ENCODE measurements around the gene PIP5K1C.

The PIP5K1C gene

DNA sequence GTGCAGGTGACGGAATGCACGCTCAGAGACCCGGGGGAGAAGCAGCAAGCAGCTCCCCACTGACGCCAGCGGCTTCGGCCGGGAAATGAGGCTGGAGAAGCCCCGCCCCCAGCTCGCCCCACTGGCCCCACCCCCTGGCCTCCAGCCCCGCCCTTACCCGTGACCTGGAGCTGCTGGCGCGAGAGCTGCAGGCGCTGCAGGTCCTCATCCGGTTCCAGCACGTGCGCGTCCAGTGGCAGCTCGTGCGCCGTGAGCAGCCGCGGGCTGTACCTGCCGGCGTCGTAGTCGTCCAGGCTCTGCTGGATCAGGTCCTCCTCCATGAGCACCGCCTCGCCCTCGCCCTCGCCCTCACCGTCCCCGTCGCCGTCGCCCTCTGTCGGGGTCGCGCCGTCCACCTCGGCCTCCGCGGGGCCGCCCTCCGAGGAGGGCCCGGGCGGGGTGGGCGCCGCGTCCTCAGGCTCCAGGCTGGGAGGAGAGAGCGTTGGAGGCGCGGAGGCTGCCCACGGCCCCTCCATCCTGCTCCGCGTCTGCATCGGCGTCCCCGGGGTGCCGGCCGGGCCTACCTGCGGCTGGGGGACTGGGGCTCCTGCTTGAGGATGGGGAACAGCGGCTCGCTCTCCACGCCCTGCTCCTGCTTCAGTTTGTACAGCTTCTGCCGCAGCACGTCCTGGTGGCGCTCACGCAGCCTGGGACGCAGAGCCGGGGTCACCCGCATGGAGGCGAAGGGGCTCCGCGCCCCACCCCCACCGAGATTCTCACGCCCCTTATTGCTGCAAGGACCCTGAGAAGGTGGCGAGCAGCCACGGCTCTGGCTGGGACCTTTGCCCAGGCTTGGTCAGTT lies 87.1 kb downstream of the PIP5K1C start:
- DNase-seq (ENCODE audit: insufficient read length, low spot score) (no peak), FAIRE-seq (no peak)

DNA sequence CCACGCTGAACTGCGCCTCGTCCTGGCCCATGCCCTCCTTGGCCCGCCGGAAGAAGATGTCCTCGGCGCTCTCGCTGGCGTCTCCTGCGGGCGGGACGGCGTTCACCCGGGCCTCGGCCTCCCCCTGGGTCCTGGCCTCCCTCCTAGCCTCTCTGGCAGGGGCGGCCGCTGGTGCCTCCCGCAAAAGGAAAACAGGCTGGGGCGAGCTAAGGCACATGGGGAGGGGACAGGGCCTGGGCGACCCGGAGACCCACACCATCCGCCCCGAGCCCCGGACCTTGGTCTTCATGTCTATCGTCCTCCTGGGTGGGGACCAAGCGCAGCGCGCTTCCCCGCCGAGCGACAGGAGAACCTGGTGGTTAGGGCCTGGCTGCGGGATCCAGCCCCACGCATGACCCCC lies 87.9 kb downstream of the PIP5K1C start:
- DNase-seq (ENCODE audit: insufficient read length, low spot score) (no peak), FAIRE-seq (no peak)

DNA sequence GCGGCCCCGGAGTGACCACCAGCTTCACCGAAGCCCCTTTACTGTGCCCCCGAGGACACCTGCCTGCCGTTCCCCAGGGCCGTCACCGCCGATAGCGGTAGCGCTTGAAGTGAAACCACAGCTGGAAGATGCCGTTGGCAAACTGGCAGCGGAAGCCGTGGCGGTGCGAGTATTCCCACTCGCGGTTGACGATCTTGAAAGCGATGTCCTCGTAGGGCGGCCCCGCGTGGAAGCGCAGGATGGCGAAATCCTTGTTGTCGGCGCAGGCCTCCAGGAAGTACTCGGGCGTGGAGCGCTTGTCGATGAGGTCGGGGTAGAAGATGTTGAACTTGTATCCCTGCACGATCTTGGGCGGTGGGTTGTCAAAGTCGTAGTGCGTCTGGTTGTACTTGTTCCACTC lies 88.4 kb downstream of the PIP5K1C start:
- FAIRE-seq = no peak
- DNase-seq (ENCODE audit: insufficient read length, low spot score) = no peak

DNA sequence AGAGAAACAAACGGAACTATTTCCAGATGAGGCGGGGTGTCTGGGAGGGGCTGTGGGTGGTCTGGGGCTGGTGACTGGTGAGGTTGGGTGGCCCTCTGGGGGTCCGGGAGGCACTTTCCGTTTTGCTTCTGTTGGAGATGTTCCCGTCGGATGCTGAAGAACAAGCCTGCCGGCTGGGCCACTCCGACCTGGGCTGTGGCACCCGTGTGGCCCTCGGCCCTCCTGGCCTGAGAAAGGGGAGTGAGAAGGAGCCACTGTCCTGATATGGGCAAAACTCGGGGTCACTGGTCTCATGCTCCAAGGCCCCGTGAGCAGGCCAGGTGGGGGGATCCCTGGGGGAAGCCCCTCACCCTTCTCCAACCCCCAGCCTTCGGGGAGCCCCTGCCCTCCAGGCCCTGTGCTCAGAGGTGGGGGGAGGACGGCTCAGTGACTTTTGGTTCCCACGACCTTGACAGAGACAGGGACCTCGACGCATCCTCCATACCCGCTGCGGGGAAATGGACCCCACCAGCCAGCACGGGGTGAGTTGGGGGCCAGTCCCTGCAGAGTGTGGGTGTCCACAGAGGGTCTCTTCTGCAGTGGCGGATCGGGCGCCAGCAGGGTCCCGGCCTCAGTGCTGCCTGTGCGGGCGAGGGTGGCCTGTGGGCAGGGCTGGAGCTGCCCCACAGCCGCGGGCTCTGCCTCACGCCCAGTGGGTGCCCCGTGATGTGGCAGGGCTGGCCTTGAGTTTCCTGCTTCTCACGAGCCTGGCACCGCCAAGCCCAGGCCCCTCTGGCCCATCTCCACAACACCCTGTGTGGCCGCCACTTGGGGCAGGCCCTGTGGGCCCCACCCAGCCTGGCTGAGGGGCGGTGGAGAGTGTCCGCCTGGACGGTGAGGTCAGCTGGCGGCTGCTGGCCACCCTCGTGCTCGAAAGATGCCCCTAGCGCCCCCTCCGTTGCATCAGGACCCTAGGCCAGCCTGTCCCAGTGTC lies 89.2 kb downstream of the PIP5K1C start:
- FAIRE-seq = no peak
- DNase-seq (ENCODE audit: insufficient read length, low spot score) = no peak

DNA sequence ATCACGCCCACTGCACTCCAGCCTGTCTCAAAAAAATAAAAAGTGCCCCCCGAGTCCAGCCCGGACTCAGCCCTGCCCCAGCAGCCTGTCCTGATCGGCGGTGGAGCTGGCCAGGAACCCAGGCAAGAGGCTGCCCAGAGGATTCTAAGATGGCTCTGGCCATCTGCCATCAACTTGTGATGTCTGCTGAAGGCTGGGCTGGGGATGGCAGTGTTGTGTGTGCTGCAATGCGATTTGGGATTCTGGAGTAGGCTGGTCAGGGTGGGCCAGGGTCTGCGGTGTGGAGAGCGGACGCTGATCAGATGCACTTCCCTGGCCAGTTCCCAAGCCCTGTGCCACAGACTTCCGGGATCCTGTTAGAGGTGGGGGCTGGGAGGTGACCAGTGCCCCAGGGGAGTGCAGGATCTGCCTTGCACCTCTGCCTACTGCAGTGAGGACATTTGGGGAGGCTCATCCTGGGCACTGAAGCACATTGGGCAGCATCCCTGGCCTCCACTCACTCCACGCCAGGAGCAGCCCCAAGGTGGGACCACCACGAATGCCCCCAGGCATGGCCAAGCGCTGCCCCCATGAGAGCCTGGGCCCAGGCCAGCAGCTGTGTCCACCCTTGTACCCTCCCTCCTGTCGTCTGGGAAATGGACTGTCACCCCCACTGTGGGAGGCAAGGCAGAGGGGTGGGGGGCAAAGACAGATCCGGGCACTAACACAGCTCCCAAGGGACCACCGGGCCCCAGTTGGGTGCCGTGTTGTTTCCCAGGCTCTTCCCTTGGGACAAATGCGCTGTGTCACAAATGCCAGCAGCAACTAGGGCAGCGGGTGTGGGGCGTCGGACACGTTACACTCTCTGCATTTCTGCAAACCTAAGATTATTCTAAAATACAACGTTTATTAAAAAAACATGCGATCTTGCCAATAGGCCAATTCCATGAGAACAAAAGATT lies 90.2 kb downstream of the PIP5K1C start:
- FAIRE-seq (no peak), DNase-seq (ENCODE audit: insufficient read length, low spot score) (no peak)

DNA sequence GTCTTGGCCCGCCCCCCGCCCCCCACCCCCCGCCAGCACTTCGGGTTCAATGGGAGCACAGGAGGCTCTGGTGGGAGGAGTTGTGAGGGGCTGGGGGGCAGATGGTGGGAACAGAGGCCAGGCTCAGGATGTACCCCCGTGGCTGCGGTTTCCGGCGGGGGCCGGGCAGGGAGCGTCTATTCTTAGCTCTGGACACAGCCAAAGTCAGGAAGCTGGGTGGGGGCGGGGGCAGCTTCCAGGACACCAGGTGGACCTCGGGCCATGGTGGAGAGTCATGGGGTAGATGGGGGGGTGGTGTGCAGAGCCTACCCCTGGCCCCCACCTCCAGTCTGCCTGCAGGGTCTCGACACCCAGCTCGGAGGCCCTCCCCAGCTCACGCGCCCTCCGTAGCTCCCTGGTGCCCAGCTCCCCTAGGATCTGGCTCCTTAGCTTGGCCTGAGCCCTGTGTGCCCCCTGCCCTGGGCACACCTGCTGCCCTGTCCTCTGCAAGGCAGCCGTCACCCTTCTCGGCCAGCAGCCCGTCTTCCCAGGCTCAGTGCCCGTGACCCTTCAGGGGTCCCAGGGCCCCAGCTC lies 91.4 kb downstream of the PIP5K1C start:
- no peak for FAIRE-seq
- DNase-seq (ENCODE audit: insufficient read length, low spot score) = no peak

DNA sequence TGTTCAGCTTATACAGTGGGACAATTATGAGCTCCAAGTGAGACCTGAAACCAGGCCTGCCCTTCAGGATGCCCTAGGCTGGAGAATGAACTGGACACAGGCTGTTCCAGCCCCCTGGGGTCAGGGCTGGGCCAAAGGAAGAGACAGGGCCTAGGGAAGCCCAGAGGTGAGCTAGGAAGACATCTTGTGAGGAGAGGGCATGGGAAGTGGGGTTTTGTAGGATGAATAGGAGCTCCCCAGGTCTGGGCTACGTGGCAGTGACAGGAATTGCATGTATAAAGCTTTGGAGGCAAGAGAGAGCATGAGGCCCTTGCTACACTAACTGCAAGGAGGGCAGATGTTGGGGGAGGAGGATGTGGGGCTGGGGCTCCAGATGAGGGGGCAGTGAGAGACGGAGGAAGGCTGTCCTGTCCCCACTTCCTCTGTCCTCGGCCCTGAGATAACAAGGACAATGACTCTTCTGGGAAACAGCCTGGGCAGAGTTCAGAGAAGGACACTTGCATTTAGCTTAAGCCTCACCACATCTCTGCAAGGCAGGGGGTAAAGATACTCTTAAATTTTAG lies 92.1 kb downstream of the PIP5K1C start:
- FAIRE-seq = no peak
- DNase-seq (ENCODE audit: insufficient read length, low spot score) = no peak

DNA sequence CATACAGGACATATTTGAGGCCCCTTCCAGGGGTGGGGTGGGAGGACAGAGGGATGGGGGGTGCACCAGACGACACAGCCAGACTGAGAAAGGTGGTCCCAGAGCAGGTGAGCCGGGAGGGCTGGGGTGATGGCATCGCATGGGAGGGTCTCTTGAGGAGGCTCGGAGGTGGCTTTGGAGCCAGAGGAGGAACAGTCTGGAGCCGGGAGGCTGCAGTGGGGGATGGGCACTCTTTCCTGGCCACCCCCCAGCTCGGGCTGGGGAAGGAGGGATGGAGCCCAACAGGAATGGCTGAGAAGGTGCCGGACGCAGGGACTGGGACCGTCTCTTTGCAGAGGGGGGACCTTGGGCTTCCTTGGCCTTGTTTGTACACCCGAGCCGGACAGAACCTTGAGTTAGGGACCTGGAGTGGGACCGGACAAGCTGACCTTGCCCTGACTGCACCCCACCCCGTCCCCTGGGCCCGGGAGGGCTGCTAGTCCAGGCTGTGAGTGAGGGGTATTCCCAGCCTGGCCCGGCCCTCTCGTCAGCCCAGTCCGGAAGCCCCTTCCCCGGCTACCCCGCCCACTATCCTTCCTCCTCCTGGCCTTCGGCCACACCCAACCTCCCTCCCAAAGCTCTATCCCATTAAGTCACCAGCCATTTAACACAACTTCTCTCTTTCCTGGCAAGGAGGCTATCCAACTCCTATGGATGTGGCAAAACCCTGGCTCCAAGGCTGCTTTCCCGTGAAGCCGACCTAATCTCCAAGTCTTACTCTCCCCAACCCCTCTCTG lies 92.8 kb downstream of the PIP5K1C start:
- DNase-seq (ENCODE audit: insufficient read length, low spot score) (no peak), FAIRE-seq (no peak)

DNA sequence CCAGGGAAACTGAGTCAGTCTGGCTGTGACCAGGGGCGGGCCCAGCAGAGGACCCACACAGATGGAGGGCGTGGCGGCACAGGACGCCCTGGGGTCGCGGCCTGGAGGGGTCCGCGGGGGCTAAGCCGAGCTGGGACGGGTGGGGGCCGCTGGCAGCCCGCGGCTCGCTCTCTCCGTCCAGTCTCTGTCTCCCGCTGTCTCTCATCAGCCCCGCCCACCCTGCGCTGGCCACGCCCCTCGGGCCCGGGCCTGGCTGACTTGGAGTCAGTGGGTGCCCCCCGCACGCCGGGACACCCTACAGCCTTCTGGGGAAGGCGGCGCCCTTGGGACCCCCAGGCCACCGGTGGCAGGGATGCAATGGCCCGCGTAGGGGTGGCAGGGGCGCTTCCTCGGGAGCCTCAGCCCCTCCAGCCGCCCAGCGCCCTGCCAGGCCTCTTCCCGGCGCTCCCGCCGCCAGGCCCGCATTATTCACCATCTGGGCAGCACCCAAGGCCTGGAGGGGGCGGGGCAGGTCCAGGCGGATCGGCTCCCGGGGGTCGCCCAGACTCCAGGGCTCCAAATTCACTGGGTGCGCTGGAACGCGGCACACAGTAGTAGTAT lies 93.5 kb downstream of the PIP5K1C start, which contains the start of gene TBXA2R:
Gene TBXA2R, minus strand, starts transcription at position 186 of the 600 bp plus-strand sequence. CDS start 6,241 bp downstream, outside the sequence.
- FAIRE-seq (peak; percentile 33), DNase-seq (ENCODE audit: insufficient read length, low spot score) (peak; percentile 88)

DNA sequence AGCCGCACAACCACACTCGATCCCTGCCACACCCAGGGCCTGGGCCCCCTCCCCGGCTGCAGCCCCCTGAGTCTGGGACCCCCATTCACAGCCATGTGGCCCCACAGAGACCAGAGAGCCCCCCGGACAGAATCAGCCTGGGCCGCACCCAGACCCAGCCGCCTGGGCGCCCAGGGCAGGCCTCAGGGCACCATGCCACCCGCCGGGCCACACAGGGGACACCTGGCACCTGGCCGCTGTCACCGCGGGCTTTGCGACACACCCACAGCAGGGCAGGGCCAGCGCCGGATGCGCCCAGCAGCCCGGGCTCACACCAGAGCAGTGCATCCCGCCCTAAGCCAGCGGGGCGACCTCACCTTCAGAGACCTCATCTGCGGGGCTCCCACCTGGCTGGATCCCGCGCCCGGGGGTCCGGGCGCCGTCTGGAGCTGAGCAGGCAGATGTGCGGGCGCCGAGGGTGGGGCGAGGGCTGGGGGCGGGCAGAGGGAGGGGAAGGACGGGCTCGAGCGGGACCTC lies 94.0 kb downstream of the PIP5K1C start:
- DNase-seq (ENCODE audit: insufficient read length, low spot score) (no peak), FAIRE-seq (no peak)

DNA sequence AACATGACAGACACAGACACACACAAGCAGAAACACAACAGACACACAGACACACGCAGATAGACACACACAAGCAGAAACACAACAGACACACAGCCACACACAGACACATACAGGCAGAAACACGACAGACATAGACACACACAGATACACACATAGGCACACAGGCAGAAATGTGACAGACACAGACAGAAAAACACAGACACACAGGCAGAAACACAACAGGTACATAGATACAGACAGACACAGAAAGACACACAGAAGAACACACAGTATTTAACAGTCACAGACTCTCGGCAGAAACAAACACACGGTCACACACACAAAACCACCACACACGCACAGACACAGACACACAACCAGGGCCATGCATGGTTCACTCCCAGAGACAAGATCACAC lies 94.5 kb downstream of the PIP5K1C start:
- DNase-seq (ENCODE audit: insufficient read length, low spot score) (no peak), FAIRE-seq (peak; percentile 20)

DNA sequence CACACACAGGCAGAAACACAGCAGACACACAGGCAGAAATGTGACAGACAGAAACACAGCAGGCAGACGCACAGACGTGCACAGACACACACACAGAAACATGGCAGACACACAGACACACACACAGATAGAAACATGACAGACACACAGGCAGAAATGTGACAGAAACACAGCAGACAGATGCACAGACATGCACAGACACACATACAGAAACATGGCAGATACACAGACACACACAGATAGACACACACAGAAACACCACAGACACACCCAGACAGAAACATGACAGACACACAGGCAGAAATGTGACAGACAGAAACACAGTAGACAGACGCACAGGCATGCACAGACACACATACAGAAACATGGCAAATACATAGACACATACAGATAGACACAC lies 94.9 kb downstream of the PIP5K1C start:
- FAIRE-seq (no peak), DNase-seq (ENCODE audit: insufficient read length, low spot score) (no peak)

DNA sequence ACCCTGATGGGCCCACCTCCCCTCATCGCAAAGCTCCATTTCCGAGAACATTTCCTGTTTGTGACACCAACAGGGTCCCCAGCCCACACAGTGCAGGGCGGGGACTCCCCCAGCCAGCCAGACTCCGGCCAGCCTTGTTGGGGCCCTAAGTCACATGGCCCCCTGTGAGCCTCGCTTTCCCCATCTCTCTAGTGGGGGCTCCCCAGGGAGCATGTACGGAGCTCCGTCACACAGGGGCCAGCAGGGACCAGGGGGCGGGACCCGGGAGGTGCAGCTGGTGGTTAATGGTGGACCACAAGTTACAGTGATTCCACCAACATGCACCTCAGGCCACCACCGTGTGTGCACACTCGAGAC lies 95.3 kb downstream of the PIP5K1C start:
- FAIRE-seq (peak; percentile 9), DNase-seq (ENCODE audit: insufficient read length, low spot score) (no peak)

DNA sequence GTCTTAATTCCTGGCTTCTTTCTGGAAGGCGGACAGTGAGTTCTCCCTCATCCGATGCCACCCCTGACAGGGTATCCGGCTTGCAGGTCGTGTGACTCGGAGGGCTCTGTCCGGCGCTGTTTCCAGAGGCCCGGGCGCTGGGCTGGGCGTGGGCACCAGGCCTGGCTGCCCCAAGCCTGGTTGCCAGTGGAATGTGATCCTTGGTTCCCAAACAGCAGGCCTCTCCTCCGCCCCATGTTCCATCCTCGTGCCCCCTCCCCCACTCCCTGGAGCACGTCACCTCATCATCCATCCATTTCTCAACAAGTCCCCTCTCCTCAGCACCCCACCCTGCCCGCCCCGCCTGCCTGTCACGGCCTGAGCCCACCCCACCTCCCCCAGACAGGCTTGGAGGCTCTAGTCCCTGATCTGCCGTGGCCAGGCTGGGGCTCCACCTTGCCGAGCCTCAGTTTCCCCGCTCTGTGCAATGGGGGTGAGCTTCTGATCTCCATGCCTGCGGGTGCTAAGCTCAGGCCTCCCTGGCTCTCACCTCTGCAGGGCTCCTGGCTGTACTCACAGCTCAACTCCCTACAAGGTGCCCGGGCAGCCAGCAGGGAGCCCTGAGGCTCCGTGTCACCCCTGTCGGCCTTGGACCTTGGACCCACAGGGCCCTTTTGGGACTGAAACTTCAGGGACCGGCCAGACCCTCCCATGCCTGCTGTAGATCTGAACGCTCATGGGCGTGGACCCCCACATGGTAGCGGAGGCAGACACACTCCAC lies 95.9 kb downstream of the PIP5K1C start:
- FAIRE-seq (no peak), DNase-seq (ENCODE audit: insufficient read length, low spot score) (no peak)

DNA sequence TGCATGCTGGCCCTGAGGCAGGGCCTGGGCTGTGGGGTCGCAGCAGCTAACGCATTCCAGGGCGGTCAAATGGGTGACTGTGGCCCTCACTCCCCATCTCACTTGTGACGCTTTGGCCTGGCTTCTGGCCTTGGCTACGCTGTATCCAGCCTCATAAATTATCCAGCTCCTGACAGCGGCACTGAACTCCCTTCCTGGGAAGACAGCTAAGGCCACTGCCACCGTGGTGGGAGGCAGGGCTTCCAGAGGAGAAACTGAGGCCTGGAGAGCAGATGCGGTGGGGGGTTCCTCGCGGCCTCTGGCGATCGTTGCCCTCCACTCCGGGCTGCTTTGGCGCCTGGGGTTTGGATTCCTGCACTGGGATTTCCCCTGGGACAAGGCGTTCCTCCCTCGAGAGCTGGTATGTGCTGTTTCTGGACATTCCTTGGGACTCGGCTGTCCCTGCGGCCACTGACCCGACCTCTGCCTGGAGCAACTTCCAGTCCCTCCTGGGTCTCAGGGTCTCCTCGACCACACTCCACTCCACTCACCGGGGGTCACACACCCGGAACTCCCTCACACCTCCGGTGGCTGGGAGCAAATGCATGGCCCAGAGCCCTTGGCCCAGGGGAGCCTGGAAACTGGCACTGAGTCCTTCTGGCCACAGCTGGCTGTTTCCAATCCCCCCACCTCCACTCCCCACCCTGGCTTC lies 97.0 kb downstream of the PIP5K1C start:
- FAIRE-seq (no peak), DNase-seq (ENCODE audit: insufficient read length, low spot score) (no peak)

DNA sequence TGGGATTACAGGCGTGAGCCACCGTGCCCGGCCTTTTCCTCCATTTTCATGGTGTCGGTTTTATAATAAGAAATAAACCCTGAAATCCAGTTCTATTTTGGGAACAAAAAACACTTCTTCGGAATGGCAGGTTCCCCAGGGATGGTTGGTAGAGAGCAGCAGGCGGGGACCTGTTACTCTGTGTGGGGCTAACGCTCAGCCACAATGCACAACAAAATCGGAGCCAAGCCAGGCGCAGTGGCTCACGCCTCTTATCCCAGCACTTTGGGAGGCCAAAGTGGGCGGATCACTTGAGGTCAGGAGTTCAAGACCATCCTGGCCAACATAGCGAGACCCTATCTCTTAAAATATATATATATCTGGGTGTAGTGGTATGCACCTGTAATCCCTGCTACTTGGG lies 99.2 kb downstream of the PIP5K1C start:
- DNase-seq (ENCODE audit: insufficient read length, low spot score) = no peak
- FAIRE-seq = no peak

DNA sequence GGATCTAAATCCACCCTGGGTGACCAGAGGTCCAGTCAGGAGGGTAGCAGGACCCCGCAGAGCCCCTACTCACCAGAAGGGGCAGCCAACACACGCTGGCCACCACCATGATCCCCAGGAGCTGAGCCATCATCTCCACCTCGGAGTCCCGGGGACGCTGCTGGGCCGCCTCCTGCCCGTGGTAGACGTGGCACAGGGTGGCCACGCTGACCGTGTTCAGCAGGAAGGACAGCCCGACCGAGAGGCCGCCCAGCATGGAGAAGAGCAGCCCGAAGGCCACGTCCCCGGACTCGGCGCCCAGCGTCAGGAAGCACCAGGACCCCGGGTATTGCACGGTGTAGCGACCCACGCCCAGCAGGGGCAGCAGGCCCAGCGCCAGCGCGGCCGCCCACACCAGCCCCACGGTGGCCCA lies 100.5 kb downstream of the PIP5K1C start:
- DNase-seq (ENCODE audit: insufficient read length, low spot score) = no peak
- FAIRE-seq = no peak
